Endodermal cell (in vitro differentiated cells): ENCODE results near the gene SNAP23. TPM values are rescaled to one million over a fixed set of nuclear protein-coding genes. Genes with fewer than 3 reads are reported as not detected.

Experiments used
- DNase-seq: peaks from one replicate; pipeline ENCODE4 v3.0.0-alpha.2; 2017
- H3K27ac ChIP-seq: 2 replicates; pipeline ENCODE4 v1.5.1; 2013; ENCODE audit warnings: mild to moderate bottlenecking, low read depth, low read length, moderate library complexity
- H3K27me3 ChIP-seq: 2 replicates; pipeline ENCODE4 v1.6.1; 2013; ENCODE audit warnings: mild to moderate bottlenecking, low read length, moderate library complexity; ENCODE audit not compliant: insufficient read depth, control insufficient read depth, poor library complexity, severe bottlenecking
- H3K36me3 ChIP-seq: 2 replicates; pipeline ENCODE4 v1.7.0; 2013; ENCODE audit warnings: mild to moderate bottlenecking, low read length, moderate library complexity; ENCODE audit not compliant: control insufficient read depth, insufficient read depth
- H3K4me1 ChIP-seq: one replicate; pipeline ENCODE4 v1.7.0; 2013; ENCODE audit warnings: low read length; ENCODE audit not compliant: control insufficient read depth, insufficient read depth
- H3K4me3 ChIP-seq: 2 replicates; pipeline ENCODE4 v1.5.1; 2013; ENCODE audit warnings: mild to moderate bottlenecking, low read length, moderate library complexity
- H3K9ac ChIP-seq: 2 replicates; pipeline ENCODE4 v1.6.1; 2013; ENCODE audit warnings: mild to moderate bottlenecking, low read length, moderate library complexity; ENCODE audit not compliant: poor library complexity, severe bottlenecking; ENCODE audit errors: extremely low read depth
- H3K9me3 ChIP-seq: 2 replicates; pipeline ENCODE4 v1.6.1; 2013; ENCODE audit warnings: mild to moderate bottlenecking, low read length, moderate library complexity; ENCODE audit not compliant: control insufficient read depth
- H3K27ac Mint-ChIP-seq: 2 replicates; pipeline ENCODE4 v1.8.0; 2020; ENCODE audit warnings: mixed read lengths
- H3K27me3 Mint-ChIP-seq: 2 replicates; pipeline ENCODE4 v1.8.0; 2021; ENCODE audit warnings: mild to moderate bottlenecking, mixed read lengths; ENCODE audit not compliant: insufficient read depth
- H3K36me3 Mint-ChIP-seq: 2 replicates; pipeline ENCODE4 v1.8.0; 2020; ENCODE audit warnings: low read depth, mixed read lengths
- H3K4me1 Mint-ChIP-seq: 2 replicates; pipeline ENCODE4 v1.8.0; 2020; ENCODE audit warnings: mixed read lengths
- H3K4me3 Mint-ChIP-seq: 2 replicates; pipeline ENCODE4 v1.8.0; 2020; ENCODE audit warnings: mild to moderate bottlenecking, moderate library complexity, mixed read lengths
- H3K9me3 Mint-ChIP-seq: 2 replicates; pipeline ENCODE4 v1.8.0; 2020; ENCODE audit warnings: mild to moderate bottlenecking, mixed read lengths
- WGBS, 2 experiments: methylation state at CpG; one replicate each; pipeline versions ENCODE4 v1.1.5 to v1.1.7; 2013; ENCODE audit warnings: missing lambda C conversion rate in 2 of 2, mixed read lengths in 1 of 2; ENCODE audit not compliant: insufficient coverage in 1 of 2, insufficient read length in 1 of 2; 5-methylcytosine and 5-hydroxymethylcytosine counted together
- total RNA-seq, 2 donors: library from RNA; stranded (reverse); fragmentation: NEBNext Ultra II Directional in 1 of 2; extraction: Animal tissue kit (Norgen Biotek cat#: 25700) in 1 of 2; gene quantifications; 2 replicates in 1 of 2; 3 replicates in 1 of 2; pipeline ENCODE4 v1.2.1, GENCODE V29; 2021
- TF ChIP-seq, protein P1 (sequence below): fragments of 200-600 bp; sonication (generic); conservative IDR thresholded peaks from 2 replicates; pipeline ENCODE4 v1.5.0; 2021; ENCODE audit warnings: antibody characterized with exemption, mild to moderate bottlenecking

SNAP23 gene
- total RNA-seq, 2 donors from 2014 or later: 62.0 to 68.8 TPM

DNA sequence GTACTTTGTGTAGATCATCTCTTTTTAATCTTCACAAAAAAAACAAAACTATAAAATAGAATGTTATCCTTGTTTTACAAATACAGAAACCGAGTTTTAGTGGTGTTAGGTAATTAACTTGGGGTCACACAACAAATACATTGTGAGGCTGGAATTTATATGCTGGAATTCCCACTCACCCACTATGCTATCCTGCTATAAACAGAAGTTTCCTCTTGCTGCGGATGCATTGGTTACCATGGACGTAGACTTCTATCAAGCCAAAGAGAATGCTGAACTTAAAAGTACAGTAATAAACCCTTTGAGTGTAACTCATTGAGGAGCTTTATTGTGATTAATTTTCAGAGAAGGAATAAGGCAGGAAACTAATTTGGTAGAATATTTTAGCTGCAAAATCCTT is 9.2 kb downstream of the SNAP23 start:
- Mint-ChIP-seq H3K9me3 (no peaks in the 10 kb centered on the region), H3K36me3 (peaks cover 9% of the 10 kb centered on the region), H3K4me1 (peaks cover 6% of the 10 kb centered on the region), H3K4me3 (no peak overlapping the region), H3K27me3 (no peaks in the 10 kb centered on the region), H3K27ac (no peak overlapping the region)
- peaks cover 16% of the 10 kb centered on the region for H3K36me3 ChIP-seq
- no peak overlapping the region for H3K9ac ChIP-seq
- WGBS, 2 experiments: 98 to 100% methylated on average over 2 of the region's 3 CpGs
- TF ChIP-seq, protein P1, sequence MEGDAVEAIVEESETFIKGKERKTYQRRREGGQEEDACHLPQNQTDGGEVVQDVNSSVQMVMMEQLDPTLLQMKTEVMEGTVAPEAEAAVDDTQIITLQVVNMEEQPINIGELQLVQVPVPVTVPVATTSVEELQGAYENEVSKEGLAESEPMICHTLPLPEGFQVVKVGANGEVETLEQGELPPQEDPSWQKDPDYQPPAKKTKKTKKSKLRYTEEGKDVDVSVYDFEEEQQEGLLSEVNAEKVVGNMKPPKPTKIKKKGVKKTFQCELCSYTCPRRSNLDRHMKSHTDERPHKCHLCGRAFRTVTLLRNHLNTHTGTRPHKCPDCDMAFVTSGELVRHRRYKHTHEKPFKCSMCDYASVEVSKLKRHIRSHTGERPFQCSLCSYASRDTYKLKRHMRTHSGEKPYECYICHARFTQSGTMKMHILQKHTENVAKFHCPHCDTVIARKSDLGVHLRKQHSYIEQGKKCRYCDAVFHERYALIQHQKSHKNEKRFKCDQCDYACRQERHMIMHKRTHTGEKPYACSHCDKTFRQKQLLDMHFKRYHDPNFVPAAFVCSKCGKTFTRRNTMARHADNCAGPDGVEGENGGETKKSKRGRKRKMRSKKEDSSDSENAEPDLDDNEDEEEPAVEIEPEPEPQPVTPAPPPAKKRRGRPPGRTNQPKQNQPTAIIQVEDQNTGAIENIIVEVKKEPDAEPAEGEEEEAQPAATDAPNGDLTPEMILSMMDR: no peak
- DNase-seq: no peak
- H3K4me1 ChIP-seq: peaks cover 2% of the 10 kb centered on the region
- no peaks in the 10 kb centered on the region for H3K9me3 ChIP-seq
- no peak overlapping the region for H3K27ac ChIP-seq
- H3K4me3 ChIP-seq: no peak overlapping the region
- H3K27me3 ChIP-seq: no peaks in the 10 kb centered on the region

DNA sequence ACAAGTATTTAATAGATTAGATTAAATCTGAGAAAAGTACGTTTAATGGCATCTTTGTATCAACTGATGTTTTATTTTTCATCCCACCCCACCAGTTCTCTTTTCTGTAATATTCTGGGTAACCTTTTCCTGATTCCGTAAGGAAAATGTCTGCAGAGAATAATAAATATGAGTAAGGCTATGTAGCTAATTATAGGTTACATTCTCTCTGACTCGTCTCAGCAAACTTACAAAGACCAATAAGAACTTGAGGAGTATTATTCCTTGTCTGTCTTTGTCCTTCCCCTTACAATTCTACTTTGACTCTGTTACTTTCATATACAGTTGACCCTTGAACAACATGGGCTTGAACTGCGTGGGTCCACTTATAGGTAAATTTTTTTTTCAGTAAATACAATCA is 12.1 kb downstream of the SNAP23 start:
- Mint-ChIP-seq H3K27me3 (no peaks in the 10 kb centered on the region), H3K36me3 (peaks cover 18% of the 10 kb centered on the region), H3K27ac (no peak overlapping the region), H3K4me3 (no peak overlapping the region), H3K4me1 (peaks cover 3% of the 10 kb centered on the region), H3K9me3 (no peaks in the 10 kb centered on the region)
- no peaks in the 10 kb centered on the region for H3K9me3 ChIP-seq
- no peak overlapping the region for H3K27ac ChIP-seq
- no peaks in the 10 kb centered on the region for H3K4me1 ChIP-seq
- H3K36me3 ChIP-seq: peaks cover 27% of the 10 kb centered on the region
- H3K27me3 ChIP-seq: no peaks in the 10 kb centered on the region
- DNase-seq: no peak
- no peak overlapping the region for H3K9ac ChIP-seq
- TF ChIP-seq, protein P1: no peak
- 96 to 100% methylated on average over 1 to 3 of the region's 4 CpGs for WGBS, 2 experiments
- H3K4me3 ChIP-seq: no peak overlapping the region

- Histone ChIP-seq H3K9ac (no peak overlapping the region), H3K4me3 (no peak overlapping the region), H3K9me3 (no peaks in the 10 kb centered on the region), H3K36me3 (peaks cover 25% of the 10 kb centered on the region), H3K27me3 (no peaks in the 10 kb centered on the region), H3K4me1 (no peaks in the 10 kb centered on the region), H3K27ac (no peak overlapping the region)
- Mint-ChIP-seq H3K4me3 (no peak overlapping the region), H3K27me3 (no peaks in the 10 kb centered on the region), H3K9me3 (no peaks in the 10 kb centered on the region), H3K27ac (no peak overlapping the region), H3K36me3 (peaks cover 21% of the 10 kb centered on the region), H3K4me1 (peaks cover 3% of the 10 kb centered on the region)
- WGBS, 2 experiments: 95 to 97% methylated on average over 7 to 9 of the region's 9 CpGs
- TF ChIP-seq, protein P1: no peak
- DNase-seq: no peak
These were observed 12.8 kb downstream of the SNAP23 start for GRCh38 chr15:42508263-42508690.
